ENCODE measurements around the gene INPP4B.
"Not testable (repeated sequence)": the region's sequence is repeated elsewhere in the genome, so short reads cannot be mapped to it uniquely, and the experiment has no call there.

Gene INPP4B

GRCh38 chr4:142539796-142540482 lies 306.2 kb downstream of the INPP4B start:
- no peak for DNase-seq

- DNase-seq: no peak
Measured at GRCh38 chr4:142535009-142535408, 311.1 kb downstream of the INPP4B start.

DNA sequence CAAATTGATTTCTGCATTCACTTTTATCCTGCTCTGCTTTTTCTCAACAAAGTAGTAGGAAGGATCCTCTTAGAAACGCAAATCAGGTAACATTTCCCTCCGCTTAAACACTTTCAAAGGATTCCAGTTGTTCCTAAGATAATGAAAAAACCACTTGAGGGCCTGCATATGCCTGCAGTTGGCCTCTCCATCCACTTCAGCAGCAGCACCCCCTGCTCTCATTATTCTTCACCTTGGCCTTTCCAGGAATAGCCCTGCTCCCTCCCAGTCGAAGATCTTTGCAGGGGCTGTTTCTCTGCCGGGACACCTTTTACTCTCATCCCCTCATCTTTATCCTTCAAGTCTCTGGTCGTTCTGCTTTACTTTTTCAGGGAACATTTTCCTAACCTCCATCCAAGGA lies 314.0 kb downstream of the INPP4B start:
- no peak for DNase-seq

GRCh38 chr4:142530728-142531127 lies 315.4 kb downstream of the INPP4B start:
- no peak for DNase-seq

DNA sequence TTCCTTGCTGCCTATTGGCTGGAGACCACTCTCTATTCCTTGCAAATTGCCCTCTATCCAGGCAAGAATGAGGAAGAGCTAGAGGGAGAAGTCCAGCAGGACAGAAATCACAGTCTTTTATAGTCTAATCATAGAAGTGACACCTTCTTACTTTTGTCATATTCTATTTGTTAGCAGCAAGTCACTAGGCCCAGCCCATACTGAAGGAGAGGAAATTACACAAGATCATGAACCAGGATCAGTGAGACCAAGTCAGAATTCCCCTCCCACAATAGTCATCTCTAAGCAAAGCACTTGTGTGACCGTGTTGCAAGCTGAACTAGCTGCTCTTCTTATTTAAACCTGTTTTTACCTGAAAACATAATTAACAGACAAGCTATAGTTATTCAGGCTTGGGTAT lies 317.7 kb downstream of the INPP4B start:
- no peak for DNase-seq

GRCh38 chr4:142523111-142523510 lies 323.0 kb downstream of the INPP4B start:
- no peak for DNase-seq

- no peak for DNase-seq
Measured at GRCh38 chr4:142519342-142519741, 326.8 kb downstream of the INPP4B start.

GRCh38 chr4:142516686-142517526 lies 329.2 kb downstream of the INPP4B start:
- no peak for DNase-seq

DNA sequence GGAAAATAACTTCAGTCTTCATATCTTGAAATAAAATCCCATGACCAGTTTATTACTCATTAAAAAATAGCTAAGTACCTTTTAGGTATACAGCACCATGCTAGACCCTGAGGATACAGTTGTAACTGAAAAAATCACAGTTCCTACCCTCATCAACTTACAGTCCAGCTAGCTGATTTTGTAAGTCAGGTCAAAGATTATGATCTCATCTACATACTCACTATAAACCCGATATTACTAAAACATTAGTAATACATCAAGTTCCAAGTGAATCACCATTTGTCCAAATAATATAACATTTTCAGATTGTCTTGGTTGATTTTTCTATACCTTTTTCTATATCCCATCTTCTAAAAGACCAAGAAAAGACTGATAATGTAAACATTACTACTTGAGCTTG lies 333.9 kb downstream of the INPP4B start:
- DNase-seq: no peak

GRCh38 chr4:142509881-142510280 lies 336.2 kb downstream of the INPP4B start:
- DNase-seq: no peak

DNA sequence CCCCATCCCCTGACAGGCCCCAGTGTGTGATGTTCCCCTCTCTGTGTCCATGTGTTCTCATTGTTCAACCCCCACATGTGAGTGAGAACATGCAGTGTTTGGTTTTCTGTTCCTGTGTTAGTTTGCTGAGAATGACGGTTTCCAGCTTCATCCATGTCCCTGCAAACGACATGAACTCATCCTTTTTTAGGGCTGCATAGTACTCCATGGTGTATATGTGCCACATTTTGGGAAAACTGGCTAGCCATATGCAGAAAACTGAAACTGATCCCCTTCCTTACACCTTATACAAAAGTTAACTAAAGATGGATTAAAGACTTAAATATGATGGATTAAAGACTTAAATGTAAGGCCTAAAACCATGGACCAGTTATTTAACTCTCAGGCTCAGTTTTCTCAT lies 336.7 kb downstream of the INPP4B start:
- DNase-seq: not testable (repeated sequence)

DNA sequence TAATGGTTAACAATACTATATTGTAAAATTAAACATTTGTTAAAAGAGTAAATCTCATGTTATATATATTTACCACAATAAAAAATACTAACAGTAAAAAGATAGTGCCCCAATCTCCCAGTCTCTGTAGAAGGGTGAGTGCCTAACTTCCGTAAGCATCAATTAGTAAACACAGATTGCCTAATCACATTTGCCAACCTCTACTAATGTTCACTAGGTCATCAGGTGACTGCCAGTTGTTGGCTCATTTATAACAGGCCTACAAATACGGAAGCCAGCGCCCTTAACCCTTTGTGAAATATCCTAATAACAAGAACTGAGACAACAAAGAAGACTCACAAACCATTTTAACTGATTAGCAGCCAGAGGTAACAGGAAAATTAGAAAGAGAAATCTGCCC lies 345.1 kb downstream of the INPP4B start:
- no peak for DNase-seq

GRCh38 chr4:142497606-142498005 lies 348.5 kb downstream of the INPP4B start:
- no peak for DNase-seq

- DNase-seq: no peak
Measured at GRCh38 chr4:142493255-142494110, 352.6 kb downstream of the INPP4B start.

GRCh38 chr4:142485452-142485851 lies 360.6 kb downstream of the INPP4B start:
- no peak for DNase-seq

GRCh38 chr4:142480244-142480643 lies 365.9 kb downstream of the INPP4B start:
- DNase-seq: no peak

GRCh38 chr4:142475663-142476062 lies 370.4 kb downstream of the INPP4B start:
- DNase-seq: no peak

DNA sequence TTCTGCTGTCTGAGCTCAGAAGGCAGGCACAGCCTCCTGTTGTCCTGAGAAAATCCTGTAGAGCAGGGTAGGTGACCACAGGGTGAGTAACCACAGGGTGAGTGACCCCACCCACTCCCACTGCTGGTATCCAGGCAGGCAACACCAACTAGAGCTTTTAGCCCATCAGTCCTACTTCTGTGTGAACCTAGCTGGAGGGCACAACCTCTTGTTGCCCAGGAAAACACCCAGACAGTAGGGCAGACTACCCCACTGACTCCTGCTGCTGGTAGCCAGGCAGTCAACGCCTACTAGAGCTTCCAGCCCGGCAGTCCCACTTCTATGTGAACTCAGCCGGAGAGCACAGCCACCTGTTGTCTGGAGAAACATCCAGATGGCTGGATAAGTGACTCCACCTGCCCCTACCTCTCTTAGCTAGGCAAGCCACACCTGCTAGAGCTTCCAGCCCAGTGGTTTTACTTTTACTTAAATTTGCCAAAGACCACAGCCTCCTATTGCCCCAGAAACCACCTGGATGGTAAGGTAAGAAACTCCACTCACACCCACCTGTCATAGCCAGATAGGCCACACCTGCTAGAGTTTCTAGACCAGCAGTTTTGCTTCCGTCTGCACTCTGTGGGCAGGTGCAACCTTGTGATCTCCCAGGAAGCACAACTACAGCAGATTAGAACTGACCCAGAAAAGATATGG lies 371.6 kb downstream of the INPP4B start:
- DNase-seq: no peak

GRCh38 chr4:142473960-142474338 lies 372.2 kb downstream of the INPP4B start:
- no peak for DNase-seq

DNA sequence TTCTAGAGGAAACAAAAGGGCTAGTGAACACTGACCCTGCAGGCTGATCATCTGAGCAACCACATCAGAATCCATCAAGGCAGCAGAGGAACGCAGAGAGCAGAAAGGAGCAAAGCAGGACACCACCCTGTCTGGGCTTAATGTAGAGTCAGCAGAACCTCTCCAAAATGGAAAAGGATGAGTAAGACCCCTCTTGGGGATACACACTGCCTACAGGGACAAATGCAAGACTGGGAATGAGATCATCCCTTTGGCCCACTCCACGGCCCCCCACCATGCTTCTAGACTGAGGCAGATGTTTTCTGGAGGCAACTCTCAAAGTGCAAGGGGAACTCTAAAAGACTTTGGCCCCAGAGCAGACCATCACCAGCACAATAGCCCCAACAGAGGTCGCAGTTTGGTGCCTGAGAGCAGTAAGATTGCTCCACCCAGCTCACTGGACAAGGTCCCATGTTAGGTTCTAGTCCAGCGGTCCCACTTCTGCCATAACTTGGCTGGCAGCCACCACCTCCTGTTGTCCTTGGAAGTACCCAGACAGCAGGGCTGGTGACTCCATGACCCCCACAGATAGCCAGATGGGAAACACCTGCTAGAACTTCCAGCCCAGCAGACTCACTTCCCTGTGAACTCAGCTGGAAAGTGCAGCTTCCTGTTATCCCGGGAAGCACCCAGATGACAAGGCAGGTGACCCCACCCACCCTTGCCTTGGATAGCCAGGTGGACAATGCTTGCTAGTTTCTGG lies 372.7 kb downstream of the INPP4B start:
- DNase-seq: no peak

- DNase-seq: no peak
Measured at GRCh38 chr4:142467088-142467487, 379.0 kb downstream of the INPP4B start.

GRCh38 chr4:142465526-142465925 lies 380.6 kb downstream of the INPP4B start:
- DNase-seq: no peak

All from C1 segment of cervical spinal cord (tissue), 14 donors.